A549 (cell line): ENCODE measurements around the gene U2AF1L4. TPM values are rescaled to one million over a fixed set of nuclear protein-coding genes. Genes with fewer than 3 reads are reported as not detected.

ENCODE experiments used
- ATAC-seq, 2 experiments: fragments of 200-7000 bp in 1 of 2; fragments of >200 bp in 1 of 2; cut with Nextera tagmentation in 1 of 2; cut with Tn5 transposase in 1 of 2; 3 replicates each; pipeline versions ENCODE4 v1.8.0 to v1.9.1; 2018 to 2020; ENCODE audit warnings: mild to moderate bottlenecking in 1 of 2, moderate library complexity in 1 of 2
- CTCF ChIA-PET: fragments of 300-600 bp; sonication (Branson Sonifier 250); formaldehyde crosslinking; extraction: SDS; loops from one replicate; lab custom pipeline; 2021; ENCODE audit warnings: antibody characterized with exemption, inconsistent platforms; lab: Yijun Ruan, JAX
- POLR2A ChIA-PET: fragments of 350-600 bp; formaldehyde crosslinking; extraction: SDS; loops from one replicate; lab custom pipeline; 2021; ENCODE audit warnings: antibody characterized with exemption, inconsistent platforms; lab: Yijun Ruan, JAX
- DNase-seq, 2 experiments: peaks; one replicate each; pipeline versions ENCODE4 v3.0.0 to v3.0.0-alpha.2; 2011 to 2016; ENCODE audit warnings: low read depth in 1 of 2, low spot score in 1 of 2
- FAIRE-seq: peaks from 2 replicates; lab custom pipeline; 2011; peaks lifted over from hg19 to GRCh38; lab: Jason Lieb, UNC
- H3K27ac ChIP-seq, 2 experiments: fragments of >200 bp; sonication (Bioruptor Twin); formaldehyde crosslinking; 3 replicates each; pipeline ENCODE4 v1.5.1; 2016 to 2017
- H3K4me1 ChIP-seq: fragments of >200 bp; sonication (Bioruptor Twin); formaldehyde crosslinking; 3 replicates; pipeline ENCODE4 v1.6.1; 2016
- H3K4me2 ChIP-seq: fragments of >200 bp; sonication (Bioruptor Twin); formaldehyde crosslinking; 3 replicates; pipeline ENCODE4 v1.6.1; 2016
- H3K4me3 ChIP-seq: fragments of >200 bp; sonication (Bioruptor Twin); formaldehyde crosslinking; 3 replicates; pipeline ENCODE4 v1.5.1; 2016
- H3K9me3 ChIP-seq: fragments of >200 bp; sonication (Bioruptor Twin); formaldehyde crosslinking; 3 replicates; pipeline ENCODE4 v1.6.1; 2016
- BHLHE40 ChIP-seq: IDR thresholded peaks from 2 replicates; pipeline ENCODE4 v1.6.1; 2012; ENCODE audit warnings: low read depth, low read length, inconsistent platforms
- CBX2 ChIP-seq: fragments of 200-600 bp; sonication (generic); IDR thresholded peaks from 2 replicates; pipeline ENCODE4 v1.6.1; 2016; ENCODE audit warnings: low read depth, mild to moderate bottlenecking, borderline replicate concordance
- CEBPB ChIP-seq, 2 experiments: fragments of >200 bp in 1 of 2; sonication (Bioruptor Twin) in 1 of 2; formaldehyde crosslinking in 1 of 2; IDR thresholded peaks; 2 replicates each; pipeline ENCODE4 v1.6.1; 2012 to 2016
- CHD2 ChIP-seq: fragments of 150-350 bp; IDR thresholded peaks from 2 replicates; pipeline ENCODE4 v1.6.1; 2014; ENCODE audit warnings: low read length; ENCODE audit not compliant: partially characterized antibody
- CTCF ChIP-seq: fragments of >200 bp; sonication (Bioruptor Twin); formaldehyde crosslinking; IDR thresholded peaks from 3 replicates; pipeline ENCODE4 v1.5.1; 2016
- EHF ChIP-seq: fragments of 250-450 bp; sonication (Bioruptor Pico); IDR thresholded peaks from 2 replicates; pipeline ENCODE4 v1.5.0; 2020; ENCODE audit warnings: mild to moderate bottlenecking
- EP300 ChIP-seq, 2 experiments: fragments of >200 bp; sonication (Bioruptor Twin); formaldehyde crosslinking; IDR thresholded peaks; 2 replicates in 1 of 2; 3 replicates in 1 of 2; pipeline ENCODE4 v1.6.1; 2016 to 2017
- FOSB ChIP-seq: fragments of 250-450 bp; sonication (Bioruptor Pico); IDR thresholded peaks from 2 replicates; pipeline ENCODE4 v1.5.0; 2020; ENCODE audit warnings: mild to moderate bottlenecking, moderate library complexity
- FOXS1 ChIP-seq: fragments of 250-450 bp; sonication (Bioruptor Pico); IDR thresholded peaks from 2 replicates; pipeline ENCODE4 v1.5.0; 2020; ENCODE audit warnings: mild to moderate bottlenecking, moderate library complexity
- GATA3 ChIP-seq: IDR thresholded peaks from 2 replicates; pipeline ENCODE4 v1.6.1; 2012; ENCODE audit warnings: borderline replicate concordance
- HES2 ChIP-seq: fragments of >200 bp; sonication (Bioruptor Twin); formaldehyde crosslinking; IDR thresholded peaks from 2 replicates; pipeline ENCODE4 v1.6.1; 2016
- HEYL ChIP-seq: fragments of 250-450 bp; sonication (Bioruptor Pico); IDR thresholded peaks from 2 replicates; pipeline ENCODE4 v1.8.0; 2021; ENCODE audit warnings: mild to moderate bottlenecking, moderate library complexity
- HOXA7 ChIP-seq: fragments of 250-450 bp; sonication (Bioruptor Pico); IDR thresholded peaks from 2 replicates; pipeline ENCODE4 v1.5.0; 2020; ENCODE audit warnings: mild to moderate bottlenecking, moderate library complexity
- HOXB13 ChIP-seq: fragments of 250-450 bp; sonication (Bioruptor Pico); IDR thresholded peaks from 2 replicates; pipeline ENCODE4 v1.5.0; 2020; ENCODE audit warnings: low read depth, mild to moderate bottlenecking, moderate library complexity
- JUNB ChIP-seq: fragments of >200 bp; sonication (Bioruptor Twin); formaldehyde crosslinking; IDR thresholded peaks from 2 replicates; pipeline ENCODE4 v1.6.1; 2016
- MAFK ChIP-seq: fragments of 450-650 bp; IDR thresholded peaks from 2 replicates; pipeline ENCODE4 v1.6.1; 2014; ENCODE audit not compliant: partially characterized antibody
- MAZ ChIP-seq: fragments of 150-350 bp; IDR thresholded peaks from 2 replicates; pipeline ENCODE4 v1.6.1; 2014; ENCODE audit warnings: antibody characterized with exemption, low read depth, low read length, borderline replicate concordance
- MYC ChIP-seq: IDR thresholded peaks from 2 replicates; pipeline ENCODE4 v1.6.1; 2012; ENCODE audit warnings: mild to moderate bottlenecking, inconsistent platforms, low read length, improper control_type of control experiment, borderline replicate concordance
- POLR2A ChIP-seq: IDR thresholded peaks from 2 replicates; pipeline ENCODE4 v1.6.1; 2012; ENCODE audit warnings: mild to moderate bottlenecking, low read length
- RARB ChIP-seq: fragments of 250-450 bp; sonication (Bioruptor Pico); IDR thresholded peaks from 2 replicates; pipeline ENCODE4 v1.8.0; 2021; ENCODE audit warnings: mild to moderate bottlenecking, moderate library complexity
- RCOR1 ChIP-seq: fragments of 150-350 bp; IDR thresholded peaks from 2 replicates; pipeline ENCODE4 v1.6.1; 2014; ENCODE audit warnings: antibody characterized with exemption, low read length, low read depth
- ZSCAN20 ChIP-seq: fragments of 250-450 bp; sonication (Bioruptor Pico); IDR thresholded peaks from 2 replicates; pipeline ENCODE4 v1.8.0; 2022; ENCODE audit warnings: mild to moderate bottlenecking, moderate library complexity
- WGBS: methylation state at CpG from one replicate; pipeline ENCODE4 v1.1.6; 2017; ENCODE audit errors: missing lambda C conversion rate; 5-methylcytosine and 5-hydroxymethylcytosine counted together
- polyA plus RNA-seq, 4 experiments: library from polyadenylated mRNA; depleted of rRNA in 3 of 4; stranded (reverse); fragments of >200 nt; fragmentation: RNase III in 1 of 4; extraction: RNeasy Plus Mini Kit Qiagen cat#74134 plus additional on column Dnase treatment in 1 of 4; gene quantifications; 2 replicates in 3 of 4; 3 replicates in 1 of 4; pipeline ENCODE4 v1.2.3, GENCODE V29; 2011 to 2017
- TF ChIP-seq, protein P1 (sequence below): fragments of >200 bp; sonication (Bioruptor Twin); formaldehyde crosslinking; IDR thresholded peaks from 3 replicates; pipeline ENCODE4 v1.6.1; 2016

U2AF1L4 gene
- polyA plus RNA-seq, 2 of the 4 experiments (the other 2 are of a cell fraction) = 41.1 to 42.8 TPM

- DNase-seq (no peak), ATAC-seq (no peak), FAIRE-seq (no peak)
- no peaks in the 10 kb centered on the region for H3K9me3 ChIP-seq
- 83% methylated on average over 25 of the region's 31 CpGs for WGBS
- CTCF ChIA-PET = interaction anchor here (0.7 to 5.9 kb wide), 3 partner anchors 9 to 92 kb away, joined by 4 to 23 read pairs (median 5); no protein-coding TSS in a partner anchor
- H3K27ac ChIP-seq = no peak overlapping the region
- no peaks in the 10 kb centered on the region for H3K4me1 ChIP-seq
- no peak overlapping the region for H3K4me2 ChIP-seq
- POLR2A ChIA-PET = no interaction called here
- no peak for TF ChIP-seq HES2
- H3K4me3 ChIP-seq = no peak overlapping the region
Measured at GRCh38 chr19:35786299-35787160, 41.3 kb upstream of the U2AF1L4 start.

DNA sequence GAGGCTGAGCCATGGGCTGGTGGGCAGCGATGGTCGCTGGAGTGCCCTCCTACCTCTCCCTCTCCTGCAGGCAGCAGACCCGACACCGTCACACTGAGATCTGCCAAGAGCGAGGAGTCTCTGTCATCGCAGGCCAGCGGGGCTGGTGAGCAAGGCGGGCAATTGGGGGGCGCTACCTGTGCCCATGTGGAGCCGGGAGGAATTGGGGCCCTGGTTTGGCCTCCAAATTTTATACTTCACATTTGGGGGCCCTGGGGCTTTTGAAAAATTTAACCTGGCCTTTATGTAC is 40.1 kb upstream of the U2AF1L4 start:
- FAIRE-seq (no peak), ATAC-seq (no peak), DNase-seq (no peak)
- TF ChIP-seq, protein P1, sequence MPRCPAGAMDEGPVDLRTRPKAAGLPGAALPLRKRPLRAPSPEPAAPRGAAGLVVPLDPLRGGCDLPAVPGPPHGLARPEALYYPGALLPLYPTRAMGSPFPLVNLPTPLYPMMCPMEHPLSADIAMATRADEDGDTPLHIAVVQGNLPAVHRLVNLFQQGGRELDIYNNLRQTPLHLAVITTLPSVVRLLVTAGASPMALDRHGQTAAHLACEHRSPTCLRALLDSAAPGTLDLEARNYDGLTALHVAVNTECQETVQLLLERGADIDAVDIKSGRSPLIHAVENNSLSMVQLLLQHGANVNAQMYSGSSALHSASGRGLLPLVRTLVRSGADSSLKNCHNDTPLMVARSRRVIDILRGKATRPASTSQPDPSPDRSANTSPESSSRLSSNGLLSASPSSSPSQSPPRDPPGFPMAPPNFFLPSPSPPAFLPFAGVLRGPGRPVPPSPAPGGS = no peak
- no peak for TF ChIP-seq BHLHE40
- TF ChIP-seq FOXS1 (CRISPR knock-in tag) = no peak
- no peak for TF ChIP-seq RCOR1
- no peak for TF ChIP-seq RARB
- no peak for TF ChIP-seq CEBPB (IDR thresholded peaks at IDR 0.05)
- TF ChIP-seq JUNB = no peak
- TF ChIP-seq MAZ = no peak
- no peak for TF ChIP-seq ZSCAN20
- TF ChIP-seq HOXA7 (CRISPR knock-in tag) = no peak
- TF ChIP-seq HEYL = no peak
- no peak for TF ChIP-seq HOXB13 (CRISPR knock-in tag)
- 92% methylated on average over 10 of the region's 10 CpGs for WGBS
- POLR2A ChIA-PET = no interaction called here
- Histone ChIP-seq H3K27ac (no peak overlapping the region), H3K4me2 (no peak overlapping the region), H3K4me3 (no peak overlapping the region), H3K4me1 (no peaks in the 10 kb centered on the region), H3K9me3 (no peaks in the 10 kb centered on the region)
- CTCF ChIA-PET = interaction anchor here (1.9 to 5.9 kb wide), 2 partner anchors 8 to 19 kb away, joined by 4 to 23 read pairs; no protein-coding TSS in a partner anchor

DNA sequence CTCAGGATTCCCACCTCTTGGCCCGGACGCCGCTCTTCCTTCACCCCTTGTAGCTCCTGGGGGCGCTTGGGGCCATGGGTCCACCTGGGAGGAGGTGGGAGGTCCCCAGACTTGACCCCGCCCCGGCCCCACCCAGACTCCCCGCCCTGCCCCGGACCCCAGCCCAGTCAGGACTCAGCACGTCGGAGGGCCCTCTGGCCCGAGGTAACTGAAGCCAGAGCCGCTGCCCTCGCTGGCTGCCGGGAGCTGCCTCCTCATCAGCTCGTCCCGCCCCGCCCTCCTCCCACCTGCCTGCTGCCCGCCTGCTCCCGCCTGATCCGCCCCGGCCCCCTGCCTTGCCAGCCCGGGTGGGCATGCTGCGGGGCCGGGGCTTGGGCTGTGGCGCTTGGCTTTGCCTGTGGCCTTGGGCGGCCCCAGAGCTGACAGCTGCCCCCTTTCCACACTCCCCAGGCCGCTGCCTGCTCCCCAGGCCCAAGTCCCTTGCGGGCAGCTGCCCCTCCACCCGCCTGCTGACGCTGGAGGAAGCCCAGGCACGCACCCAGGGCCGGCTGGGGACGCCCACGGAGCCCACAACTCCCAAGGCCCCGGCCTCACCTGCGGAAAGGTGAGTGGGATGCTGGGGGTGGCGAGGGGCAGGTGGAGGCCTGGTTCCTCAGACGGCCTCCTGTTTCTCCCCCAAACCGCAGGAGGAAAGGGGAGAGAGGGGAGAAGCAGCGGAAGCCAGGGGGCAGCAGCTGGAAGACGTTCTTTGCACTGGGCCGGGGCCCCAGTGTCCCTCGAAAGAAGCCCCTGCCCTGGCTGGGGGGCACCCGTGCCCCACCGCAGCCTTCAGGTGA is 39.5 kb upstream of the U2AF1L4 start:
- ATAC-seq (no peak), FAIRE-seq (no peak), DNase-seq (no peak)
- Histone ChIP-seq H3K9me3 (no peaks in the 10 kb centered on the region), H3K4me2 (no peak overlapping the region), H3K27ac (no peak overlapping the region), H3K4me3 (no peak overlapping the region), H3K4me1 (no peaks in the 10 kb centered on the region)
- ChIA-PET CTCF (interaction anchor here (0.5 to 1.9 kb wide), 4 partner anchors 19 to 146 kb away, joined by 3 to 4 read pairs (median 3); no protein-coding TSS in a partner anchor), POLR2A (no interaction called here)
- TF ChIP-seq MAFK (no peak), EP300 (IDR thresholded peaks at IDR 0.05) (no peak), MYC (no peak), RCOR1 (no peak), CHD2 (no peak), EHF (no peak), CBX2 (no peak), GATA3 (no peak), CTCF (no peak), FOSB (CRISPR knock-in tag) (no peak), POLR2A (no peak)
- TF ChIP-seq, protein P1 = no peak
- 81% methylated on average over 28 of the region's 45 CpGs for WGBS
